NCI-H82 treated with DMSO at 0.1 percent for 48 hours (cell line): Measurements from ENCODE around the gene LMBR1L.

Experiments used
- DNase-seq: peaks from one replicate; lab custom pipeline; 2025; ENCODE audit not compliant: unreplicated experiment; lab: John Stamatoyannopoulos, UW

LMBR1L gene

DNA sequence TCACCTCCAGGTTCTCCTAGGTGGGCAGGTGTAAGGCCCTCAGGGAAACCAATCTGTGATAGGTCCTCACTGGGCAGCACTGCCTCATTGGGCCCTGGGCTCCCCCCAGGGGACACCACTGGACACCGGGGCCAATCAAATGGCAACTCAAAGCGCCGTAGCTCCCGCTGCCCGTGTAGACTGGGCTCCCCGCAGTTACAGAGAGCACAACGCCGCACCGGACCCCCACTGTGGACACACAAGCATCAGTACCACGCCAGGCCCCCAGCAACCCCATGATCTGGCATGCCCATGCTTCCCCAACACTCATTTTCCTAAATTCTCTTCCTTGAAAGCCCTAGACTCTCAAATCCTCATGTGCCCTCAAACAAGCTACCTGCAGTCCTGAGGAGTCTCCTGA is 56.1 kb downstream of the LMBR1L start:
- no peak for DNase-seq

DNA sequence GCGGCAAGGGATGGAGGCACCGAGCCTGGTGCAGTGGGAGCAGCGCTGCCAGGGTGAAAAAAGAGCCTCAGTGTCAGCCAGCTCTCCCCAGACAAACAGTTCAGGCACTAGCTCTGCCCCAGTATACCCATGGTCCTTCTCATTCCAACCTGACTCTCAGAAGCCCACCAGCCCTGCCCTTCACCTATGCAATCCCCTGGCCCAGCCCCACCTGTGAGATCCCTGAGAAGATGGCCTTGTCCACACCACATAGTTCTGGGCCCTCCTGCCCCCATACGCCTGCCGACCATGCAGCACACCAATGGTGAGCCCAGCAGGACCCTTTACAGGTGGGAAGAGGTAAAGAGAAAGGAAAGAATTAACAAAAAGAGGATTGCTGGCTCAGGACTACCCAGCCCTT is 56.6 kb downstream of the LMBR1L start:
- no peak for DNase-seq

GRCh38 chr12:49052451-49053208 is 58.0 kb downstream of the LMBR1L start:
- no peak for DNase-seq

- DNase-seq, result no peak
These were observed 58.7 kb downstream of the LMBR1L start for GRCh38 chr12:49051777-49052438.

DNA sequence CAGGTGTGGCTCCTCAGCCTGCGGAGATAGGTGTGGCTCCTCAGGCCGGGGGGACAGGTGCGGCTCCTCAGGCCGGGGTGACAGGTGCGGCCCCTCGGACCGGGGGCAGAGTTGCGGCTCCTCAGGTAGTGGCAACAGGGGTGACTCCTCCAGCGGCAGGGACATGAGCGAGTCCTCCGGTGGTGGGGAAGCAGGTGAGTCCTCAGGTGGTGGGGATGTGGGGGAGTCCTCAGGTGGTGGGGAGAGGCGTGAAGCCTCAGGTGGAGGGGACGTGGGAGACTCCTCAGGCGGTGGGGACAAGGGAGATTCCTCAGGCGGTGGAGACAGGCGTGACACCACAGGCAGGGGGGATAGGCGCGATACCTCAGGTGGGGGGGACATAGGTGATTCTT is 59.3 kb downstream of the LMBR1L start:
- no peak for DNase-seq

DNA sequence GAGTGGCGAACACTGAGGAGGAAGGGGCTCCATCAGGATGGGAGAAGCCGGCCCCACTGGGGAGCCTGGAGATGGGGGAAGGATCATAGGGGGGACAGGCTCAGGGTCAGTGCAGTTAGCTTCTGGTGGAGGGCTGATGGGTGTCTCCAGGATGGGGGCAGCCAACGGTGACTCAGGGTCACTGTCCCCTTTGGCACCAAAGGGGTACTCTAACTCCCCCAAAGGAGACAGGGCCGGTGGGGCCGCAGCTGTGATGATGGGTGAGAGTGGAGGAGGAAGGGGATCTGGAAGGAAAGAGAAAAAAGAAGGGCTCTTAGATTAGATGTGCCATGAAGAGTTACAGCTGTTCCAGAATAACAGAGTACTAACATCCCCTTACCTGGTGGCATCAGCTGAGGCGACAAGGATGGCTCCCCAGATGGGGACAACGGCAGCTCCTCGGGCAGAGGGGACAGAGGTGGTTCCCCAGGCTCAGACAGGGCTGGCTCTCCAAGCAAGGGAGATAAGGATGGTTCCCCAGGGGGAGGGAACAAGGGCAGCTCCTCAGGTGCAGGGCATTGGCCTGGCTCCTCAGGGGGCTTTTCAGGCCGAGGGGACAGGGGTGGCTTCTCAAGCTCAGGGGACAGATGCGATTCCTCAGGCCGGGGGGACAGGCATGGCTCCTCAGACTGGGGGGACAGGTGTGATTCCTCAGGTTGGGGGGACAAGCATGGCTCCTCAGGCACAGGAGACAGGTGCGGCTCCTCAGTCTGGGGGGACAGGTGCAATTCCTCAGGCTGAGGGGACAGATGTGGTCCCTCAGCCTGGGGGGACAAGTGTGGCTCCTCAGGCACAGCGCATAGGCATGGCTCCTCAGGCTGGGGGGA is 59.9 kb downstream of the LMBR1L start:
- DNase-seq, result no peak

DNA sequence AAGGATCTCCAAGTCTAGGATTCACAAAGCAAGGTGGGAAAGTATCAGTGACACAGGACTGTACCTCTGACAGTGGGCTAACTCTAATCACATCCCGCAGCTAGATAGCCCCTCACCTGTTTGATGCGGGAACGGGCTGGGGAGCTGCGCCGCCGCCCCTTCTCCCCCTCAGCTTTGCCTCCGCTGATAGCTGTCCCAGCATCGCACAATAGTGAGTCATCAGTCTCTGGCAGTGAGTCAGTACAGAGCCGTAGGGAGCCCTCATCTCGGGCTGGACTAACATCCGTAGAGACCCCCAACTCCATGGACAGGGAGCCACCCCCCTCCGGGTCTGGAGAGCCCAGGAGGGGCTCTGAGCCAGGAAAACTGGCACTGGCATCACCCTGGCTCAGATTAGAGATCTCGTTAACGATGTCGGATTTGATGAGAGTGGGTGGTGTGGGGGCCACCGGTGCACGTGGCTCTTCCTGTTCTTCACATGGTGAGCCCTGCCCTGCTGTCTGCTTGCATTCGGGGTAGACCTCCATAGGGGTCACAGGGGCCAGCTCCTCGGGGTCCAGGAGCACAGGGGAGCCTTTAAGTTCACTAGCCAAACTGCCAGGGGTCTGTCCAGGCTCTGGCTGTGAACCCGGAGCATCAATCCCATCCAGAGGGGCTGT is 61.0 kb downstream of the LMBR1L start:
- DNase-seq, result no peak

GRCh38 chr12:49048953-49049352 is 61.7 kb downstream of the LMBR1L start:
- DNase-seq, result no peak
